ENCODE data around the gene NAALADL2.

Gene NAALADL2

GRCh38 chr3:175329373-175329772 lies 470.2 kb downstream of the NAALADL2 start:
- Histone ChIP-seq H3K9ac (ENCODE audit: low read depth, low read length) (no peak overlapping the region), H3K9me3 (ENCODE audit: insufficient read depth, low read length, severe bottlenecking) (no peaks in the 10 kb centered on the region), H4K20me1 (ENCODE audit: insufficient read depth, low read length) (no peaks in the 10 kb centered on the region), H3K4me3 (ENCODE audit: low read depth in 1 of 2, low read length in 2 of 2) (no peak overlapping the region), H3K79me2 (ENCODE audit: insufficient read depth, low read length) (no peaks in the 10 kb centered on the region), H3K4me2 (ENCODE audit: insufficient read depth, low read length) (no peak overlapping the region), H3K27me3 (ENCODE audit: insufficient read depth, low read length, poor library complexity) (no peaks in the 10 kb centered on the region), H3K27ac (ENCODE audit: low read length) (no peak overlapping the region), H3K4me1 (ENCODE audit: insufficient read depth, low read length) (no peaks in the 10 kb centered on the region), H3K36me3 (ENCODE audit: insufficient read depth, low read length) (no peaks in the 10 kb centered on the region), H2AFZ (ENCODE audit: low read depth, low read length) (no peak overlapping the region)
- ATAC-seq (ENCODE audit: insufficient read depth, low read depth) (no peak), DNase-seq (no peak)
- TF ChIP-seq CTCF (IDR thresholded peaks at IDR 0.05; ENCODE audit: borderline replicate concordance, extremely low read depth, low read length, poor library complexity, severe bottlenecking) (no peak), EZH2 (IDR thresholded peaks at IDR 0.05; ENCODE audit: borderline replicate concordance, low read depth, low read length, severe bottlenecking) (no peak)

- Histone ChIP-seq H4K20me1 (ENCODE audit: insufficient read depth, low read length) (no peaks in the 10 kb centered on the region), H3K36me3 (ENCODE audit: insufficient read depth, low read length) (no peaks in the 10 kb centered on the region), H3K4me3 (ENCODE audit: low read depth in 1 of 2, low read length in 2 of 2) (no peak overlapping the region), H3K79me2 (ENCODE audit: insufficient read depth, low read length) (no peaks in the 10 kb centered on the region), H3K4me2 (ENCODE audit: insufficient read depth, low read length) (no peak overlapping the region), H3K9me3 (ENCODE audit: insufficient read depth, low read length, severe bottlenecking) (no peaks in the 10 kb centered on the region), H2AFZ (ENCODE audit: low read depth, low read length) (no peak overlapping the region), H3K27ac (ENCODE audit: low read length) (no peak overlapping the region), H3K9ac (ENCODE audit: low read depth, low read length) (no peak overlapping the region), H3K27me3 (ENCODE audit: insufficient read depth, low read length, poor library complexity) (no peaks in the 10 kb centered on the region), H3K4me1 (ENCODE audit: insufficient read depth, low read length) (no peaks in the 10 kb centered on the region)
- ATAC-seq (ENCODE audit: insufficient read depth, low read depth) (no peak), DNase-seq (no peak)
- TF ChIP-seq EZH2 (IDR thresholded peaks at IDR 0.05; ENCODE audit: borderline replicate concordance, low read depth, low read length, severe bottlenecking), result no peak
- TF ChIP-seq CTCF (IDR thresholded peaks at IDR 0.05; ENCODE audit: borderline replicate concordance, extremely low read depth, low read length, poor library complexity, severe bottlenecking), result no peak
Observed at GRCh38 chr3:175335229-175335628, 476.1 kb downstream of the NAALADL2 start.

- H3K4me2 ChIP-seq (ENCODE audit: insufficient read depth, low read length), result no peak overlapping the region
- TF ChIP-seq EZH2 (IDR thresholded peaks at IDR 0.05; ENCODE audit: borderline replicate concordance, low read depth, low read length, severe bottlenecking) (no peak), CTCF (IDR thresholded peaks at IDR 0.05; ENCODE audit: borderline replicate concordance, extremely low read depth, low read length, poor library complexity, severe bottlenecking) (no peak)
- H3K27ac ChIP-seq (ENCODE audit: low read length), result no peak overlapping the region
Observed at GRCh38 chr3:175336406-175337133, 477.4 kb downstream of the NAALADL2 start.

More at GRCh38 chr3:175336406-175337133, 477.4 kb downstream of the NAALADL2 start:
- no peak for DNase-seq
- H3K36me3 ChIP-seq (ENCODE audit: insufficient read depth, low read length), result no peaks in the 10 kb centered on the region
- H4K20me1 ChIP-seq (ENCODE audit: insufficient read depth, low read length), result no peaks in the 10 kb centered on the region
- ATAC-seq (ENCODE audit: insufficient read depth, low read depth), result no peak
- no peaks in the 10 kb centered on the region for H3K9me3 ChIP-seq (ENCODE audit: insufficient read depth, low read length, severe bottlenecking)
- H3K79me2 ChIP-seq (ENCODE audit: insufficient read depth, low read length), result no peaks in the 10 kb centered on the region
- H3K9ac ChIP-seq (ENCODE audit: low read depth, low read length), result no peak overlapping the region
- no peaks in the 10 kb centered on the region for H3K27me3 ChIP-seq (ENCODE audit: insufficient read depth, low read length, poor library complexity)
- no peak overlapping the region for H3K4me3 ChIP-seq (ENCODE audit: low read depth in 1 of 2, low read length in 2 of 2)
- H3K4me1 ChIP-seq (ENCODE audit: insufficient read depth, low read length), result no peaks in the 10 kb centered on the region
- H2AFZ ChIP-seq (ENCODE audit: low read depth, low read length), result no peak overlapping the region

Data from DND-41 (cell line).